Globus pallidus (tissue), 1 donor: ENCODE measurements around the gene PPP1CB.
"Not testable (repeated sequence)": the region's sequence is repeated elsewhere in the genome, so short reads cannot be mapped to it uniquely, and the experiment has no call there.

Experiments used
- DNase-seq: peaks from one replicate; pipeline ENCODE4 v3.0.0-alpha.2; 2015; ENCODE audit warnings: low spot score

The PPP1CB gene

DNA sequence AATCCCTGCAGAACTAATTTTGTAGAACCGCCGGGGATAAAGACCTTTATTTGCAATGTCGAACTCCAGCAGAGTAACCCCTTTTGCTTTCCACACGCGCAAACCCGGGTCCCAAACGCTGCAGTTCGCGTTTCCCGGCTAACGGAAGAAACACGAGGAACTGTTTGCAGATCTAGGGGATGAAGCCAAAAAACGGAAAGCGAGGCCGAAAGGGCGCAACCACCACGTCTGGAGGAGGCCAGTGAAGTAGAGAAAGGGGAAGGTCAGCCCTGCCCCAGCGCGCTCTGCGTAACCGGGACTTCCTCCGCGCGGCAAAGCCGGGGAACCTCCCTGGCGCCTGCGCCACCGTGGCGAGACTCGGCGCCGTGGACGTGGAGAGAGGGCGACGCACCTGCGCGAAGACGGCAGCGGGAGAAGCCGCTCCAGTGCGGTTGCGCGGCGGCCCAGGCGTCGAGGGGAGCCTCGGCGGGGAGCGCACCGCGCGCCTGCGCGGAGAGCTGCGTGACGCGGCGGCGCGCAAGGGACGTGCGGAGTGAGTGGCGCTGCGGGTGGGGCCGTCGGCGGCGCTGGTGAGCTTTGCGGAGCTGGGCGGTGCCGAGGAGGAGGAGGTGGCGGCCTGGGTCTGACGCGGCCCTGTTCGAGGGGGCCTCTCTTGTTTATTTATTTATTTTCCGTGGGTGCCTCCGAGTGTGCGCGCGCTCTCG, at the start of gene PPP1CB:
Gene PPP1CB, plus strand, starts transcription at position 579 of the 704 bp plus-strand sequence. CDS start 295 bp downstream, outside the sequence.
- DNase-seq = peak; percentile 96

DNA sequence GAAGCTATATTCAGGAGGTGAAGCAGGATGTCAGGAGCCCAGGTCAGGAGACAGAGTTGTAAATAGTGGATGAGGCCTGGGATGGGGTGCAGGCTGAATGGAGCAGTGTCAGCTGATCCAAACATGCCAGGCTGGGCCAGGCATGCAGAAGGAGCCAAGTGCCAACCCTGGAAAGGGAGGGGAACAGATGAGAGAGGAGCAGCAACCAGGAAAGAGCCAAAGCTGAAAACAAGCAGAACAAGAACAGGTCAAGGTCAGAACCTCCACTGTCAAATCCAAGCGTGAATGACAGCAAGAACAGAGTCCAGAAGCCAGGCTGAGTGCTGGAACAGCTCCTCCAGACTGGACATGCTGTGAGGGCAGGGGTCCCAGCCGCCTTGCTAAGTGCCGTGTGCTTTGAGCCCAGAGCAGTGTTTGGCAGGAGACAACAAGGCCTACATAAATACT, 49.2 kb upstream of the PPP1CB start:
- peak; percentile 44 for DNase-seq

DNA sequence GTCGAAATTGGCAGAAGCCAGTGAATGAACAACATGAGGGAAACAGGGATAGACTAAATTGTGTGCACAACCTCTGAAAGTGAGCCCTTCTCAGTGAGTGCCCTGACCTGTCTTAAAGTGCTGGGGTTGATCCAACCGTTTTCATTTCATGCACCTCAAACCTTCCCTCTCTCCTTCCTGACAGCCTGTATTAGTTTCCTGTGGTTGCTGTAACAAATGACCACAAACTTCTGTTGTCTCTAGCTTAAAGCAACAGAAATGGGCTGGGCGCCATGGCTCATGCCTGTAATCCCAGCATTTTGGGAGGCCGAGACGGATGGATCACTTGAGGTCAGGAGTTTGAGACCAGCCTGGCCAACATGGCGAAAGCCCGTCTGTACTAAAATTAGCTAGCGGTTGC, 48.8 kb upstream of the PPP1CB start:
- no peak for DNase-seq

DNA sequence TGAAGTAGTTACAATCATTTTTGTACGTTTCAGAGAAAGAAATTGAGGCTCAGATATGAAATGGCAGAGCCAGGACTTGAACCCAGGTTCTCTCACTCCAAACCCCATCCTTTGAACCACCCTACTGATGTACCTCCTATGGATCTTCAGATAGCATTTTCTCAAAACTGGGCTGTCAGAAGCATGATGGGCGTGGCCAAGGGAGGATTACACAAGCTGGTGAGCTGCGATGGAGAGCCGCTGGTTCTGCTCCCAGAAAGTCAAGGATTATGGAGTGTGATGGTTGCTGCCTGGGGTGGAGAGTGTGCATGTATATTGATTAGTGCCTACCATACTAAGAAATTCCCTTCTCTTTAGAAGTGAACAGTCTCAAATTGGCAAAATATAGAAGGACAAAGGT, 47.0 kb upstream of the PPP1CB start:
- no peak for DNase-seq

DNA sequence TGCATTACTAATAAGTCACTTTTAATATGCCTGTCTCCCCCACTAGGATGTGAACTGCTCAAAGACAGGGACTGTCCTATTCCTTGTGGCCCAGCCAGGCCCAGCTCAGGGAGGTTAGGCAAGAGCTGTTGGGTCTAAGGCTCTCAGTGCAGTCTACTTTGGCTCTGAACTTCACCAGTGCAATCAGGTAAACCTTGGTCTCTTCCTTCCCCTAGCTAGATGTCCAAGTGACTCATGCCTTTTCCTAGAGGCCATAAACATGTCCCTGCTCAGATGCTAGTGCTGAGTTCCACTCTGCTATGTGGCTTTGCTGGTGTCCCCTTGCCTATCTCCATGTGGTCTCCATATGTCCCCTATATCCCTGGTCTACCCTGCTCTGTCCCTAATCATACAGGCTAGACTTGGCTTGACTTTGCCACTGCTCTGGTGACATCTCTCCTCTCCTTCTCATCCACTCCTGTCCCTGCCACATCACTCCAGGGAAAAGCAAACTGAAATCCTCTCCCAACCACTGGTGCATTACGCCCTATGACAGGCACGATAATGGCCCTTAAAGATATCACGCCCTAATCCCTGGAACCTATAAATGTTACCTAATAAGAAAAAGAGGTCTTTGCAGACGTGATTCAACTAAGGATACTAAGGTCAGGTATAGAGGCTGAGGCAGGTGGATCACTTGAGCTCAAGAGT, 45.7 kb upstream of the PPP1CB start:
- DNase-seq = no peak

DNA sequence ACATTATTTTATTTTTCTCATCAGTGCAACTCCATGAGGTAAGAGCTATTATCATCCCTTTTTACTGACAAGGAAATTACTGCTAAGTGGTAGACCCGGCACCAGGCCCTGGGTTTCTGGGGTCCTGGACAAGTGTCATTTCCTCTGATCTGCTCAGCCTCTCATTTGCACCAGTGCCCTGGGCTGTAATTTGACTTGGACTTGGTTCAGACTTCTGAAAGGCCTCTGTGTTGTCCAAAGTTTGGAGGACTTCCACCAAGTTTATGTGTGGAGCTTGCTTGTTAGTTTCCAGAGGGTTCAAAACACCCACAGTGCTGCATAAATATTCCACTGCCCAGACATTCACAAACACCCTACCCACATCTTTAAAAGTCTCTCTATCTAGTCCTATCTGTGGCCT, 44.0 kb upstream of the PPP1CB start:
- DNase-seq = peak; percentile 90

DNA sequence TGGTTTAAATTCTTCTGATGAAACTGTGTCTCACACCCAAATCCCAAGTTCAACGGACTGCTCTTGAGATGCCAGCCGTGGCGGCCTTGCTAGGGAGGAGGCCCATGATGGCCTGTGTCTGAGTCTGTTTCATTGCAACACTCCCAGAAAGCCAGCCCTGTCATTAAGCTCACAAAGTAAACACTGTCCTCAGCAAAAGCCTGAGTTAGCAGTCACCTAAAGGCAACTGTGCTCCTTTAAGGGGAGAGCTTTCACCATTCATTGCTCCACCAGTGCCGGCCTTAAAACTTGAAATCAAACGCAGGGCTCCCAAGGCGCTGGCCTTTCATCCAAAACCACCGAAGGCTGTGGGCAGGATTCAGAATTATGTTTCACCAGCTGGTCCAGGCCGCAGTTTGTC, 42.5 kb upstream of the PPP1CB start:
- no peak for DNase-seq

DNA sequence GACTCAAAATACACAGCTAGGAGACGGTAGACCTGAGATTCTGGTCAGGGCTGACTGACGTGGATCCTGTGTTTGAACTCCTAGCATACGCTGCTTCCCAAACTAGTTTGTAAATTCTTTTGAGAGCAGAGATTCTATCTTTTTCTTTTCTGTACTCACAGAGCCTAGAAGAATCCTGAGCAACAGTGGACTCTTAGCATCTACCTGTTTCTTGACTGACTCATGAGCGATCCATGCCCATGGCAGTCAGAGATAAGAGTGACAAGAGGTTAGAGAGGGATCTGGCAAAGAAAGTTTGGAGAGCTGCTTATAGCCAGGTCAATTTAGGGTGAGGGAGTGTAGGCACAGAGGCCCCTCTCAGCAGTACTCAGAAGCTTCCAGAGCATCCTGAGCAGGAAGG, 41.1 kb upstream of the PPP1CB start:
- DNase-seq = no peak

DNA sequence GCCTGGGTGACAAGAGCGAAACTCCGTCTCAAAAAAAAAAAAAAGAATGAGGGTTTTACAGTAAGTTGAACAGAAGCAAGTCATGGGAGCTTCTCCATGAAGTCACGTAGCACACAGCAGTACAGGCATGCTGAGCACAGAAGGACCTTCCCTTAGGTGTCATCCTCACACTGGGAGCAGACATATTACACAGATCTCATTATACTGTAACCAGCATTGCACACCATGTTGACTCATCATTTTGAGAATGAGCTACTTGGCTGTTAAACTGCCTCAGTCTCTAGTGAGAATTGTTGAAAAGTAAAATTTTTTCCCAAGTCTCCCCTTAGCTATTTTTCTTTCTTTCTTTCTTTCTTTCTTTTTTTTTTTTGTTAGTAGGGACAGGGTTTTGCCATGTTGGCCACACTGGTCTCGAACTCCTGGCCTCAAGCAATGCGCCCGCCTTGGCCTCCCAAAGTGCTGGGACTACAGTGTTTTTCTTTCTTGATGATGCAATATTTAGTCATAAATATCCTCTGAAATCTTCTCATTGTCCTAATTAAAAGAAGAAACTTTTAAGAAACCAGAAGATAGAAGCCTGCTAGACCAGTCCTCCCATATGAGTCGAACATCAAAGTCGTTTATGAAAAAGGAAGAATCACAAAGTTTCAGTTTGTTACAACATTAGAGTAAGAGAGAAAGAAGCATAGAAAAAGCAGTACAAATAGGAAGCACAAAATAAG, 37.9 kb upstream of the PPP1CB start:
- DNase-seq = no peak

DNA sequence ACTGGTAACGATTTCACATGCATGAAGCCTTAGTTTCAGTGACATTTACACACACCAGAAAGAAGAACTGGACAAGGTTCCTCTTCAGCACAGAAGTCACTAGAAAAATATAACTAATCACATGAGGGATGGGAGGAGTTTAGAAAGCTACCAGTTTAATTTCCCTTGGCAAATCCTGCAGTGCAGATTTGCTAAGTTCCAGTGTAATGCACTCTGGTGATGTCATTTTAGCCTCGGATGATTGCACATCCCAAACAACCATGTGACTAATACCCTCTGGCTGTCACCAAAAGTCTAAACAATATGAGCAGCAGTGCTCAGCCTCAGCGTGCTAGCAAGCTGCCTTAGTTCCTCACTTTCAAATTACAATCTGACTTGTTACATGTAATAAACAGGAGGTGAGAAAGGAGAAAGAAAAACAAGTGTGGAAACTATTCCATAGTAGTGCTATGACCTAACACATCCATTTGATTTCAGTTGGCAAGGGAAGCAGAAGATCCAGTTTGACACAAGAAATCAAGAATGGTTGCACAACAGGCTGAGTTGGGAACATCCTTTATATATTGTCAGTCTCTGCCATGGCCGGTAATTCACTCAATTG, 35.3 kb upstream of the PPP1CB start:
- peak; percentile 71 for DNase-seq

DNA sequence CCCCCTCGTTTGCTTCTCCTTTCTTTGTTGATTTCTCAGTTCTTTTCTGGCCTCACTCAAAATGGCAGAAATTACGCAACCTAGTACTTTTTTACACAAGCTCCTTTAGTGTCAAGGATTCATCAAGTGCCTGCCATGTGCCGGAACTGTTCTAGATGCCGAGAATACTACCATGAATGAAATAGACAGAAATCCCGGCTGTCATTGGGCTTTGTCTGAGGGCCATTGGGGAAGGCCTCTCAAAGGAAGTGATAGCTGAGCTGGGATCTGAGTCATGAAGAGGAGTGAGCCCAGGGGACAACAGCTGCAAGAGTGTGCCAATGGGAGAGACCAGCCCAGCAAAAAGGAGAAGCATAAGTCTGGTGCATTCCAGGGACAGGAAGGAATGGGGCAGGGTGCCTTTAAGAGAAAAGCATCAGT, 34.3 kb upstream of the PPP1CB start:
- DNase-seq = no peak

DNA sequence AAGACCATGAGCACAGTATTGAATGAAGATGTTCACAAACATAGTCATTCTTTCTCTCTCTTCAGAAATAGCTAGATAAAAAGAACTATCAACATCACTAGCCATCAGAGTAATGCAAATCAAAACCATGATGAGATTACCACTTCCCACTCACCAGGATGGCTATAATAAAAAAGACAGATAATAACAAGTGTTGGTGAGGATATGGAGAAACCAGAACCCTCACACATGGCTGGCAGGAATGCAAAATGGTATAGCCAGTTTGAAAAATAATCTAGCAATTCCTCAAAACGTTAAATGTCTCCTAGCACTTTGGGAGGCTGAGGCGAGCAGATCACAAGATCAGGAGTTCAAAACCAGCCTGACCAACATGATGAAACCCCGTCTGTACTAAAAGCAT, 31.3 kb upstream of the PPP1CB start:
- DNase-seq = no peak

DNA sequence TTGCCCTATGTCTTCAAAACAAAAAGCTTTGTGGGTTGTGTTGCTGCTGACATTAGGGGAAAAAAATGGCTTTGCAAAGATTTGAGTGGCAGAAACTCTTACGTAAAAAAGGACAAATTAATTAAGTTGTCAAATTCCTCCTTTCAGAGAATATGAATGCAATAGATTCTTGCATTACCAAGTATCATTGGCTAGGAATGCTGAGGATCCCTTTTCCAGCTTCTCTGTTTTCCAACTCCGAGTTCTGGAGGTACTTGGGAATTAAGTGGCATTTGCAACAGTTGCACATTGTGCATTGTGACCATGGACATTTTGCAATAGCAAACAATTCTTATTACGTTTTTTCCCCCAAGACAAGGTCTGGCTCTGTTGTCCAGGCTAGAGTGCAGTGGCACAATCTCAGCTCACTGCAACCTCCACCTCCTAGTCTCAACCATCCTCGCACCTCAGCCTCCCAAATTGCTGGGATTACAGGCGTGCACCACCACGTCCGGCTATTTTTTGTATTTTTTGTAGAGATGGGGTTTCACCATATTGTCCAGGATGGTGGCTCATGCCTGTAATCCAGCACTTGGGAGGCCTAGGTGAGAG, 29.9 kb upstream of the PPP1CB start:
- DNase-seq = no peak

DNA sequence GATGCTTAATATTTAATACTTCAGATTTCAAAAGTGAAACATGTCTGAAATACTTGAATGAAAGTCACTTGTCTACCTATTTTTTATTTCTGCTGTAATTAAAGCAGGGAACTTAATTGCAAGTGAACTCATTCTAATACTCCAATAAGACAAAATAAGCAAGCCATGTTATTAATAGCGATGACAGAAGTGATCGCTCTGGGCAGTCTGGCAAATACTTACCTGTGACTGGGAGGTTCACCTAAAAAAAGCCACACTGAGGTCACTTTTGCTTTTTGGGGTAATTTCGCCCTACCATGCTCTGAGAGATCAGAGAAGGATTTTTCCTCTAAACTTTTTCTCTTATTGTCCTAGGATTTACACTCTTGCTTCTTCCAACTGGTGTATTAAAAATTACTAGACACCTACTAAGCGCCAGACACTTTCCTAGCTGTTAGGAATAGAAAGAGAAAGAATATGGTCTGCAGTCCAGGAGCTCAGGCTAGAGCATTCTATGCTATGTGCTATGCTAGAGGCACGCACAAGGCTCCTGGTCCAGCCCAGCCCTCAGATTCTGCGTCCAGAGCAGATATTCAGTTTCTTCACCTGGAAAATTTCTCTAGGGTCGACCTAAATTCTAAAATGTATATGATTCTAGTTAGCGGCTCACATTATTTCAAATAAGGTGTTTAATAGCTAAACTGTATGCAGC, 26.5 kb upstream of the PPP1CB start:
- DNase-seq = no peak

DNA sequence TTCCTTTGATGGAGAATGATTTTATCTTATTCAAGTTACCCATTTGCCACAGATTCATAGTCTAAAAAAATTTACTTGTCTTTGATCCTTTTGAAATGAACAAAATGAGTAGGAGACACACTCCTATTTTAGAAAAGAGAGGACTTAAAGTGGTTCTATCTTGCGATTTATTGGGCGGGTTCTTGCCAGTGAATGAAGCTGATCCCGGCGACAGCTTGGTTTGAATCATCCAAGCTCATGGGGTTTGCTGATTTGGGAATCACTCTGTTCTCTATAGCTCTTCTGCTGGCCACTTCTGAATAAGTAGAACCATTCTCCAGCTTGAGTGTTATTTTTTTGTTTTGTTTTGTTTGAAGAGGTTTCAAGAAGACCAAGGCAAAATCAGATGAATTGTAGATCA, 25.5 kb upstream of the PPP1CB start:
- no peak for DNase-seq

DNA sequence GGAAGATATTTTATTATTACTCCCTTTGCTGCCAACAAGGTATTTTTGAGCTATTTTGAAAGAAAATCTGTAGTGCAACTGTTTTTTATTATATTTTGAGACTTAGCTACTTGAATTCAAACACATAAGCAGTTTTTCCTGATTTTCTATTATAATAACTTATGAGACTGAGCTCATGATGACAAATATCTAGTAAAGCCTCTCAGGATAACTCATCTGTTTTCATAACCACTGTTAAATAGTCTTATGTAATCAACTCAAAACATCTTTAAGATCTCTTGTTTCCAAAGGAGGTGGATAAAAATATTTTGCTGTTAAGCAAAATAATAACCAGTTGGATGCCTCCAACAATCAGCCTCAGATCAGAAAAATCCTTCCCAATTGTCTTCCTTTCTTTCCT, 21.9 kb upstream of the PPP1CB start:
- no peak for DNase-seq

DNA sequence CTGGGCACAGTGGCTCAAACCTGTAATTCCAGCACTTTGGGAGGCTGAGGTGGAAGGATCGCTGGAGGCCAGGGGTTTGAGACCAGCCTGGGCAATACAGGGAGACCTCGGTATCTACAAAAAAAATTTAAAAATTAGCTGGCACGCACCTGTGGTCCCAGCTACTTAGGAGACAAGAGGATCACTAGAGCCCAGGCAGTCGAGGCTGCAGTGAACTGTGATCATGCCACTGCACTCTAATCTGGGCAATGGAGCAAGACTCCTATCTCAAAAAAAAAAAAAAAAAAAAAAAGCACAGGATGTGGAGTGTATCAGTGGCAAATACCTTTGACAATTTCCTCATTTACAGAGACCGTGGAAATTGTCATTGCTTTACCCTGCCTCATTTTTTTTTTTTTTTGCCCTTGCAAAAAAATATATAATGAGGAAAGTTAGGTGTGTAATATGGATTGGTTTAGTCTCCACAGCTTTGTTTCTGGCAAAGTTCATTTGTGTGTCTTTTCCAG, 20.9 kb upstream of the PPP1CB start:
- DNase-seq = no peak

DNA sequence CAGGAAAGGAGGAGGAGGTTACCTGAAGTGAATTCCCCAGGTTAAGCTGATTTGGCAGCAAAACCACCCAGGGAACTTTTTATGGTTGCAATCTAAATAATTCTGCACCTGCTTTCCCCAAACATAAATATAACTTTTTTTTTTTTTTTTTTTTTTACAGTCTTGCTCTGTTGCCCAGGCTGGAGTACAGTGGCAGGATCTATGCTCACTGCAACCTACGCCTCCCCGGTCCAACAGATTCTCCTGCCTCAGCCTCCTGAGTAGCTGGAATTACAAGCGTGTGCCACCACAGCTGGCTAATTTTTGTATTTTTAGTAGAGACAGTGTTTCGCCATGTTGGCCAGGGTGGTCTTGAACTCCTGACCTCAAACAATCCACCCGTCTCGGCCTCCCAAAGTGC, 16.1 kb upstream of the PPP1CB start:
- no peak for DNase-seq

DNA sequence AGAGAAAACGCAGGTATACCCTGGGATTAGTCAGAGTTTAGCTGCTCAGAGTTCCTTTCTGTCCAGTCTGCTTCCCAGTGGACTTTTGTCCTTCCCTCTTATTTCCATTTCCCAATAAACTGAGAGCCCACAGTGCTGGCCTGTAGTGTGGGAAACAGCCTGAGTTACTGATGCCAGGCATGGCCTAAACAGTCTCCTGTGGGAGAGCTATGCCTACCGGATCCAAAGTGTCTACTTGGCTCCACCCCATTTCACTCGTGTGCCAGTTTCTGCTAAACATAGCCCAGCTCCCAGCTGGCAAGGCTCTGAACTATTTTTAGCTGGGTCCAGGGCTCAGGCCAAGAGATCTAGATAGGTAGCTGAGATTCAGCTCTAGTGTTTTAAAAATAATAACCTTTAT, 15.6 kb upstream of the PPP1CB start:
- peak; percentile 60 for DNase-seq

DNA sequence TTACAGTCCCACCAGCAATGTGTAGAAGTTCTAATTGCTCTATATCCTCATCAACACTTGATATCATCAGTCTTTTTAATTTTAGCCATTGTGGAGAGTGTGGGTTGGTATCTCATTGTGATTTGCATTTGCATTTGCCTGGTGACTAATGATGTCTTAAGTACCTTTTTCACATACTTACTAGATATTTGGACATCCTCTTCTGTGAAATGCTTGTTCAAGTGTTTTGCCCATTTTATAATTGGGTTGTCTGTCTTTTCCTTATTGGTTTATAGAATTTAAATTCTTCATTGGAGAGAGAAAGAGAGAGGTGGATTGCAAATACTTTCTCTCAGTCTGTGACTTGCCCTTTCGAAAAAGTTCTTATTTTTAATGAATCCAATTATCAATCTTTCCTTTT, 14.0 kb upstream of the PPP1CB start:
- no peak for DNase-seq

DNA sequence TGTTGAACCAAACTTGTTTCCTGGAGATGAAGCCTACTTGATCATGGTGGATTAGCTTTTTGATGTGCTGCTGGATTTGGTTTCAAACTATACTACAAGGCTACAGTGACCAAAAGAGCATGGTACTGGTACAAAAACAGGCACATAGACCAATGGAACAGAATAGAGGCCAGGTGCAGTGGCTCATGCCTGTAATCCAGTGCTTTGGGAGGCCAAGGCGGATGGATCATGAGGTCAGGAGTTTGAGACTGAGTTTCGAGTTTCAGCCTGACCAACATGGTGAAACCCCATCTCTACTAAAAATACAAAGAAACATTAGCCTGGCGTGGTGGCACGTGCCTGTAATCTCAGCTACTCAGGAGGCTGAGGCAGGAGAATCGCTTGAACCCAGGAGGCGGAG, 9.0 kb upstream of the PPP1CB start:
- not testable (repeated sequence) for DNase-seq
